Caco-2 (cell line): ENCODE results near the gene KREMEN1. TPM values are rescaled to one million over a fixed set of nuclear protein-coding genes. Genes with fewer than 3 reads are reported as not detected.
A peak's percentile ranks its signal among the peaks of the same experiment; 100 is the strongest.
"Not testable (repeated sequence)": the region's sequence is repeated elsewhere in the genome, so short reads cannot be mapped to it uniquely, and the experiment has no call there.

Experiments used
- BruUV-seq: library from RNA; stranded (reverse); fragments of 400-500 nt; replicated peaks from 2 replicates; lab custom pipeline; 2021; lab: Mats Ljungman, UMichigan
- CTCF ChIA-PET: fragments of 300-600 bp; sonication (Branson Sonifier 250); formaldehyde crosslinking; loops from one replicate; lab custom pipeline; 2022; ENCODE audit warnings: antibody characterized with exemption; lab: Charles Lee
- POLR2A ChIA-PET: fragments of 300-600 bp; sonication (Branson Sonifier 250); formaldehyde crosslinking; loops from one replicate; lab custom pipeline; 2022; ENCODE audit warnings: antibody characterized with exemption; lab: Charles Lee
- DNase-seq, 2 experiments: peaks; one replicate each; pipeline versions ENCODE4 v3.0.0 to v3.0.0-alpha.2; 2020 to 2022
- H3K27me3 ChIP-seq: replicated peaks from 2 replicates; pipeline ENCODE4 v1.6.0; 2011; ENCODE audit warnings: low read length; ENCODE audit not compliant: control insufficient read depth, insufficient read depth
- H3K36me3 ChIP-seq: 2 replicates; pipeline ENCODE4 v1.5.1; 2011; ENCODE audit warnings: low read length; ENCODE audit not compliant: control insufficient read depth, insufficient read depth
- H3K4me1 ChIP-seq: fragments of 250-450 bp; sonication (Bioruptor Pico); 2 replicates; pipeline ENCODE4 v1.5.1; 2020; ENCODE audit warnings: mild to moderate bottlenecking
- H3K4me3 ChIP-seq: 2 replicates; pipeline ENCODE4 v1.5.1; 2011; ENCODE audit warnings: low read depth, mild to moderate bottlenecking, control low read depth, low read length
- H3K9me3 ChIP-seq: fragments of 250-450 bp; sonication (Bioruptor Pico); 2 replicates; pipeline ENCODE4 v1.5.1; 2020; ENCODE audit warnings: mild to moderate bottlenecking, moderate library complexity
- H3K27ac Mint-ChIP-seq: one replicate; pipeline ENCODE4 v1.8.0; 2022; ENCODE audit warnings: mixed read lengths; ENCODE audit not compliant: unreplicated experiment
- H3K27me3 Mint-ChIP-seq: one replicate; pipeline ENCODE4 v1.8.0; 2022; ENCODE audit warnings: mixed read lengths; ENCODE audit not compliant: insufficient read depth, unreplicated experiment
- H3K36me3 Mint-ChIP-seq: one replicate; pipeline ENCODE4 v1.8.0; 2022; ENCODE audit warnings: mild to moderate bottlenecking, mixed read lengths; ENCODE audit not compliant: insufficient read depth, unreplicated experiment
- H3K4me1 Mint-ChIP-seq: one replicate; pipeline ENCODE4 v1.8.0; 2022; ENCODE audit warnings: low read depth, mixed read lengths; ENCODE audit not compliant: unreplicated experiment
- H3K4me3 Mint-ChIP-seq: one replicate; pipeline ENCODE4 v1.8.0; 2022; ENCODE audit warnings: mild to moderate bottlenecking, moderate library complexity, mixed read lengths; ENCODE audit not compliant: unreplicated experiment
- H3K9me3 Mint-ChIP-seq: one replicate; pipeline ENCODE4 v1.8.0; 2022; ENCODE audit warnings: mixed read lengths; ENCODE audit not compliant: unreplicated experiment
- CTCF ChIP-seq, 2 experiments: fragments of 200-600 bp in 1 of 2; IDR thresholded peaks; 1 replicate in 1 of 2; 2 replicates in 1 of 2; pipeline versions ENCODE4 v1.5.1 to v1.8.0; 2011 to 2022; ENCODE audit warnings: antibody characterized with exemption in 1 of 2, control low read depth in 1 of 2, inconsistent platforms in 1 of 2, low read depth in 1 of 2, low read length in 1 of 2, mild to moderate bottlenecking in 1 of 2, moderate library complexity in 1 of 2; ENCODE audit not compliant: insufficient read depth in 1 of 2, severe bottlenecking in 1 of 2, unreplicated experiment in 1 of 2
- intact Hi-C: fragments of 100-400 bp; cut with micrococcal nuclease; formaldehyde crosslinking; loops from one replicate; pipeline ENCODE4 v1.10.0; 2022; ENCODE audit not compliant: unreplicated experiment
- total RNA-seq: library from RNA; stranded (reverse); gene quantifications from 2 replicates; pipeline ENCODE4 v1.2.3, GENCODE V29; 2022

KREMEN1 gene
- total RNA-seq, 1 experiment from 2014 or later: 29.7 TPM

DNA sequence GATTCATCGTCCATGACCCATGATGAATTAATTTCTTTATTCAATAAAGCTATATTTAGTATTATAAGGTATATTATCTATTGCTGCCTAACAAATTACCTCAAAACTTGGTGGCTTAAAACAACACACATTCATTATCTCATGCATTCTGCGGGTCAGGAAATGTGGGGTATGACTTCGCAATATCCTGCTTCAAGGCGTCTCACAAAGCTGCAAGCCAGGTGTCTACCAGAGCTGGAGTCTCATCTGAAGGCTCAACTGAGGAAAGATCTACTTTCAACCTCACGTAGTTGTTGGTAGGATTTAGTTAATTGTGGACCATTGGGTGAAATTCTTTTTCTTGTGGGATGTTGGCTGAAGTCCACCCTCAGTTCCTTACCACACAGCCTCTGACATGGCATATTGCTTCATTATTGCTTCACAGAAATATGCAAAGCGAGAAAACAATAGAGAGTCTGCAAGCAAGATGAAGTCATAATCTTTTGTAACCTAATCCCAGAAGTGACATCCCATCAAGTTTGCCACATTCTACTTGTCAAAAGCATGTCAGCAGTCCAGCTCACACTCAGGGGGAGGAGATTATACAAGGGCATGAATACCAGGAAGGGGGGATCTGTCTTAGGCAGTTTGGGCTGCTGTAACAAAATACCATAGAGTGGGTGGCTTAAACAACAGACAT, 45.1 kb downstream of the KREMEN1 start:
- POLR2A ChIA-PET: no interaction called here

GRCh38 chr22:29120098-29120912, 47.5 kb downstream of the KREMEN1 start:
- peaks cover 10% of the 10 kb centered on the region for H3K9me3 Mint-ChIP-seq
- H3K27ac Mint-ChIP-seq: peak overlapping the region; percentile 29
- H3K36me3 Mint-ChIP-seq: peaks cover 13% of the 10 kb centered on the region
- peaks cover 21% of the 10 kb centered on the region for H3K4me1 ChIP-seq
- H3K9me3 ChIP-seq, CTCF ChIA-PET, H3K4me3 Mint-ChIP-seq, DNase-seq, BruUV-seq, intact Hi-C loops, H3K36me3 ChIP-seq, H3K27me3 Mint-ChIP-seq, H3K4me3 ChIP-seq, POLR2A ChIA-PET, H3K27me3 ChIP-seq: not testable (repeated sequence)
- peaks cover 18% of the 10 kb centered on the region for H3K4me1 Mint-ChIP-seq

More for the DNA sequence above, 45.1 kb downstream of the KREMEN1 start:
- no TSS peak for BruUV-seq
- Histone ChIP-seq H3K9me3 (no peaks in the 10 kb centered on the region), H3K27me3 (no peaks in the 10 kb centered on the region), H3K4me3 (no peak overlapping the region), H3K4me1 (peaks cover 21% of the 10 kb centered on the region), H3K36me3 (no peaks in the 10 kb centered on the region)
- peaks cover 22% of the 10 kb centered on the region for H3K4me1 Mint-ChIP-seq
- H3K9me3 Mint-ChIP-seq: peaks cover 10% of the 10 kb centered on the region
- intact Hi-C loops: loop anchor here (5.0 kb wide), 1 partner anchor 46 kb away; the partner anchor contains the start of gene KREMEN1
- H3K27ac Mint-ChIP-seq: no peak overlapping the region
- CTCF ChIA-PET: no interaction called here
- H3K36me3 Mint-ChIP-seq: peaks cover 13% of the 10 kb centered on the region
- no peak overlapping the region for H3K4me3 Mint-ChIP-seq
- no peak for TF ChIP-seq CTCF (IDR thresholded peaks at IDR 0.05; ENCODE audit: insufficient read depth in 1 of 2, low read depth in 1 of 2, low read length in 1 of 2, severe bottlenecking in 1 of 2, unreplicated experiment in 1 of 2)
- no peaks in the 10 kb centered on the region for H3K27me3 Mint-ChIP-seq
- DNase-seq: peak in 1 of 2 experiments; percentile 30

DNA sequence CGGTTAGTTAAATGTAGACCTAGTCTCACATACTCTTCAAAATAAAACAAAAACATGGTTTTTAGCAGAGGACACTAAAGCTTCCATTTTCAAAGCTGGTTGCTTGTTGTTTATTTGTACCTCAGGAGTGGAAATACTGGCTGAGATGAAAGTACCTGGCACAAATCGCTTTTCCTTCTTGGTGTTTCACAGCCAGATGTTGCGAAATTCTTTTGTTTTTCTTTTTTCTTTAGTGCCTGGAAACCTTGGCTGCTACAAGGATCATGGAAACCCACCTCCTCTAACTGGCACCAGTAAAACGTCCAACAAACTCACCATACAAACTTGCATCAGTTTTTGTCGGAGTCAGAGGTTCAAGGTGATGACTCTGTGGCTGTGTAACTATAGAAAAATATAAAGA, 48.3 kb downstream of the KREMEN1 start:
- no peaks in the 10 kb centered on the region; the same call in 1 of the 2 replicates for H3K36me3 ChIP-seq
- BruUV-seq: no TSS peak
- H3K27me3 ChIP-seq: no peaks in the 10 kb centered on the region
- Mint-ChIP-seq H3K27ac (no peak overlapping the region), H3K36me3 (peaks cover 6% of the 10 kb centered on the region), H3K4me3 (no peak overlapping the region), H3K9me3 (peaks cover 10% of the 10 kb centered on the region), H3K4me1 (peaks cover 9% of the 10 kb centered on the region), H3K27me3 (no peaks in the 10 kb centered on the region)
- H3K9me3 ChIP-seq: no peaks in the 10 kb centered on the region
- peaks cover 13% of the 10 kb centered on the region for H3K4me1 ChIP-seq
- H3K4me3 ChIP-seq: no peak overlapping the region
- ChIA-PET CTCF (no interaction called here), POLR2A (no interaction called here)
- intact Hi-C loops: no loop called here
- no peak for TF ChIP-seq CTCF (IDR thresholded peaks at IDR 0.05; ENCODE audit: insufficient read depth in 1 of 2, low read depth in 1 of 2, low read length in 1 of 2, severe bottlenecking in 1 of 2, unreplicated experiment in 1 of 2)
- DNase-seq: no peak
